Activated T-helper 2 cell treated with anti-CD3 and anti-CD28 coated beads, Interferon-gamma antibody, Interleukin-2, Interleukin-4, amounts not matched to agents 10 μg/mL and 5 μg/mL and 100 μg/mL, durations not matched to agents 14 hours and 24 hours and 36 hours (primary cell): ENCODE measurements around the gene SPPL2B. TPM values are rescaled to one million over a fixed set of nuclear protein-coding genes. Genes with fewer than 3 reads are reported as not detected.

Source experiments
- DNase-seq: peaks from one replicate; pipeline ENCODE4 v3.0.0; 2021; ENCODE audit warnings: low spot score
- H3K27ac Mint-ChIP-seq: one replicate; pipeline ENCODE4 v1.8.0; 2021; ENCODE audit warnings: mixed read lengths
- H3K27me3 Mint-ChIP-seq: one replicate; pipeline ENCODE4 v1.8.0; 2021; ENCODE audit warnings: low read depth, mixed read lengths
- H3K36me3 Mint-ChIP-seq: one replicate; pipeline ENCODE4 v1.8.0; 2021; ENCODE audit warnings: low read depth, mixed read lengths
- H3K4me1 Mint-ChIP-seq: one replicate; pipeline ENCODE4 v1.8.0; 2021; ENCODE audit warnings: low read depth, mixed read lengths
- H3K4me3 Mint-ChIP-seq: one replicate; pipeline ENCODE4 v1.8.0; 2021; ENCODE audit warnings: low read depth, mild to moderate bottlenecking, moderate library complexity, mixed read lengths
- H3K9me3 Mint-ChIP-seq: one replicate; pipeline ENCODE4 v1.8.0; 2021; ENCODE audit warnings: mixed read lengths
- intact Hi-C: fragments of 100-400 bp; cut with micrococcal nuclease; formaldehyde crosslinking; loops from one replicate; pipeline ENCODE4 v1.15.1; 2023
- total RNA-seq: library from RNA; stranded (reverse); gene quantifications from 2 replicates; pipeline ENCODE4 v1.2.3, GENCODE V29; 2022

SPPL2B gene
- total RNA-seq, 1 donor from 2014 or later = 60.8 TPM

- intact Hi-C loops = no loop called here
- Mint-ChIP-seq H3K4me3 (no peak overlapping the region), H3K27me3 (no peaks in the 10 kb centered on the region), H3K4me1 (no peaks in the 10 kb centered on the region), H3K27ac (no peak overlapping the region), H3K9me3 (no peaks in the 10 kb centered on the region), H3K36me3 (no peaks in the 10 kb centered on the region)
- no peak for DNase-seq
These were observed 22.2 kb downstream of the SPPL2B start for GRCh38 chr19:2350656-2351055.

- no peaks in the 10 kb centered on the region for H3K9me3 Mint-ChIP-seq
- no peak for DNase-seq
- H3K27ac Mint-ChIP-seq = no peak overlapping the region
- intact Hi-C loops = no loop called here
- H3K36me3 Mint-ChIP-seq = no peaks in the 10 kb centered on the region
- no peak overlapping the region for H3K4me3 Mint-ChIP-seq
- no peaks in the 10 kb centered on the region for H3K27me3 Mint-ChIP-seq
- no peaks in the 10 kb centered on the region for H3K4me1 Mint-ChIP-seq
These were observed 23.1 kb downstream of the SPPL2B start for GRCh38 chr19:2351591-2351990.

- Mint-ChIP-seq H3K36me3 (no peaks in the 10 kb centered on the region), H3K4me1 (no peaks in the 10 kb centered on the region), H3K9me3 (no peaks in the 10 kb centered on the region), H3K27me3 (no peaks in the 10 kb centered on the region), H3K4me3 (no peak overlapping the region), H3K27ac (no peak overlapping the region)
- intact Hi-C loops = no loop called here
- no peak for DNase-seq
These were observed 23.6 kb downstream of the SPPL2B start for GRCh38 chr19:2352121-2352520.

- Mint-ChIP-seq H3K27ac (no peak overlapping the region), H3K36me3 (no peaks in the 10 kb centered on the region), H3K4me3 (no peak overlapping the region), H3K4me1 (no peaks in the 10 kb centered on the region), H3K27me3 (no peaks in the 10 kb centered on the region), H3K9me3 (no peaks in the 10 kb centered on the region)
- DNase-seq = no peak
- intact Hi-C loops = no loop called here
These were observed 24.8 kb downstream of the SPPL2B start for GRCh38 chr19:2353159-2353886.

GRCh38 chr19:2353887-2354592, 25.6 kb downstream of the SPPL2B start:
- Mint-ChIP-seq H3K9me3 (no peaks in the 10 kb centered on the region), H3K4me3 (no peak overlapping the region), H3K27ac (no peak overlapping the region), H3K4me1 (no peaks in the 10 kb centered on the region), H3K36me3 (no peaks in the 10 kb centered on the region), H3K27me3 (no peaks in the 10 kb centered on the region)
- intact Hi-C loops = no loop called here
- DNase-seq = no peak

- no peak for DNase-seq
- intact Hi-C loops = no loop called here
- Mint-ChIP-seq H3K27me3 (no peaks in the 10 kb centered on the region), H3K9me3 (no peaks in the 10 kb centered on the region), H3K36me3 (no peaks in the 10 kb centered on the region), H3K4me1 (no peaks in the 10 kb centered on the region), H3K4me3 (no peak overlapping the region), H3K27ac (no peak overlapping the region)
These were observed 26.2 kb downstream of the SPPL2B start for GRCh38 chr19:2354670-2355069.

- DNase-seq = no peak
- Mint-ChIP-seq H3K4me3 (no peak overlapping the region), H3K4me1 (no peaks in the 10 kb centered on the region), H3K36me3 (no peaks in the 10 kb centered on the region), H3K27me3 (peaks cover 1% of the 10 kb centered on the region), H3K9me3 (no peaks in the 10 kb centered on the region), H3K27ac (no peak overlapping the region)
- intact Hi-C loops = no loop called here
These were observed 26.9 kb downstream of the SPPL2B start for GRCh38 chr19:2355168-2356035.

- no peaks in the 10 kb centered on the region for H3K4me1 Mint-ChIP-seq
- no peaks in the 10 kb centered on the region for H3K36me3 Mint-ChIP-seq
- H3K9me3 Mint-ChIP-seq = no peaks in the 10 kb centered on the region
- intact Hi-C loops = no loop called here
- no peak overlapping the region for H3K4me3 Mint-ChIP-seq
- H3K27ac Mint-ChIP-seq = no peak overlapping the region
- no peak for DNase-seq
- peaks cover 5% of the 10 kb centered on the region for H3K27me3 Mint-ChIP-seq
These were observed 27.7 kb downstream of the SPPL2B start for GRCh38 chr19:2356036-2356646.

GRCh38 chr19:2357279-2358206, 29.1 kb downstream of the SPPL2B start:
- Mint-ChIP-seq H3K27me3 (peaks cover 5% of the 10 kb centered on the region), H3K4me1 (no peaks in the 10 kb centered on the region), H3K9me3 (no peaks in the 10 kb centered on the region), H3K4me3 (no peak overlapping the region), H3K36me3 (no peaks in the 10 kb centered on the region), H3K27ac (no peak overlapping the region)
- intact Hi-C loops = no loop called here
- DNase-seq = no peak

GRCh38 chr19:2358548-2359173, 30.2 kb downstream of the SPPL2B start:
- no peaks in the 10 kb centered on the region for H3K36me3 Mint-ChIP-seq
- H3K27ac Mint-ChIP-seq = no peak overlapping the region
- H3K9me3 Mint-ChIP-seq = no peaks in the 10 kb centered on the region
- H3K27me3 Mint-ChIP-seq = peaks cover 5% of the 10 kb centered on the region
- H3K4me3 Mint-ChIP-seq = no peak overlapping the region
- intact Hi-C loops = no loop called here
- DNase-seq = no peak
- H3K4me1 Mint-ChIP-seq = no peaks in the 10 kb centered on the region

GRCh38 chr19:2359992-2360685, 31.7 kb downstream of the SPPL2B start, which contains the start of gene TMPRSS9:
Gene TMPRSS9, plus strand, starts transcription at chr19:2360265. Its CDS starts 29,521 bp downstream, at chr19:2389786.
- H3K36me3 Mint-ChIP-seq = no peaks in the 10 kb centered on the region
- H3K4me1 Mint-ChIP-seq = no peaks in the 10 kb centered on the region
- DNase-seq = no peak
- no peak within 1 kb of the TSS for H3K4me3 Mint-ChIP-seq
- no peaks in the 10 kb centered on the region for H3K9me3 Mint-ChIP-seq
- no peak within 1 kb of the TSS for H3K27ac Mint-ChIP-seq
- H3K27me3 Mint-ChIP-seq = peaks cover 6% of the 10 kb centered on the region
- intact Hi-C loops = no loop called here
